Hippocampal formation (tissue), 2 donors: Measurements from ENCODE around the gene HSFY2.
"Not testable (repeated sequence)": the region's sequence is repeated elsewhere in the genome, so short reads cannot be mapped to it uniquely, and the experiment has no call there.

Experiments
- DNase-seq, 2 donors: peaks; one replicate each; lab custom pipeline; 2025; lab: John Stamatoyannopoulos, UW

HSFY2 gene

DNA sequence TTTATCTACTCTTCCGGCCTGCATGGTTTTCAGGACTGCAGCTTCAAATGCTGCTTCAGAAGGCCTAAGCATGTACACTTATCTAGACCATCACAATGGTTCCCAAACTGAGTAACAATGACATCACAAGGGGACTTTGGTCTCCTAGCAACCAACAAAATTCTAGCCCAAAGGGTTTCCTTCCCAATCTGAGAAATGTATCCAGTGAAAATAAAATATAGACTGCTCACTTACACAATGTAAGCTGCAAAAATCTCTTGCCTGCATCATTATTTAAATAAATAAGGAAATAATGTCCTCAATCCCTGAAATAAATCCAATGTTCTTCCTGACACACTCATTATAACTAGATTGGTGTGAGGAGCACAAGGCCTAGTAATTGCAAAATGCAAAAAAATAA, at the start of gene HSFY2:
Gene HSFY2 (minus strand): TSS at position 101 of the 400 bp plus-strand sequence. CDS start 117 bp downstream, outside the sequence.
- not testable (repeated sequence) for DNase-seq

DNA sequence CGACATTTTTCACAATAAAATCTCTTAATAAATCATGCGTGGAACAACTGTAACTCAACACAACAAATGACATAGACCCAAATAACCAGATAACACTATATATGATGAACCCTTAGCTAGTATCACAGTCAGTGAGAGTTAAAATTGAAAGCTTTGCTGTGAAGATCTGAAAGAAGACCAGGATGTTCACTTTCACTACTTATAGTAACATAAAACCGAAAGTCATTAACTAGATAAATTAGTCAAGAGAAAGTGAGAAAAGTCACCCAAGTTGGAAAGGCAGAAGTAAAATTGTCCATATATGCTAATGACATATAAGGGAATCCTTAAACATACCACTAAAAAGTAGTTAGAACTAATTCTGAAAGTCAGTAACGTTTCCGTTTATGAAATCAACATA, 42.2 kb upstream of the HSFY2 start:
- not testable (repeated sequence) for DNase-seq

DNA sequence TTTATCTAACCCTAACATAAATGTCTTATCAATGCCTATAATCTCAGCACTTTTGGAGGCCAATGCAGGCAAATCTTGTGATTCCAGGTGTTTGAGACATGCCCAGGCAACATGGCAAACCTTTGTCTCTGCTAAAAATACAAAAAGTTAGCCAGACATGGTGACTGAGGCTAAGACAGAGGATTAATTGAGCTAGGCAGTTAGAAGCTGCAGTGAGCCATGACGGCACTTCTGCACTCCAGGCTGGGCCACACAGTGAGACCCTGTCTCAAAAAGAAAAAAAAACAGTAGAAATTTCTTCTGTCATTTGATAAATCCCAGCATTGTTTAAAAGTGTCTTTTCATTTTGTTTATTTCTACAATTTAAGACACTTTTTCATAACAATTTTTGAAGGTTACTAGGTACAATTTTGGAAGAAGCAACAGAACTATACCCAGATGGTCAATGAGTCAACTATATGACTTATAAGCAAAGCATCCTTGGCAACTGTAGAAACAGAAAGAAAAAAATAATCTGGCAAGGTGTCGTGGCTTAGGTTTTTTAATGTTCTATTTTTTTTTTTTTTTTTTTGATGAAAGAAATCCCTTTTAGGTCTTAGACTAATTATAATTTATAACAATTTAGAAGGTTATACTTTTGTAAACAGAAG, 15.3 kb upstream of the HSFY2 start:
- DNase-seq: not testable (repeated sequence)

- DNase-seq: not testable (repeated sequence)
These were observed 19.5 kb downstream of the HSFY2 start for GRCh38 chrY:18754077-18754476.

GRCh38 chrY:18753133-18753815, 20.3 kb downstream of the HSFY2 start:
- not testable (repeated sequence) for DNase-seq

- DNase-seq: not testable (repeated sequence)
These were observed 49.8 kb downstream of the HSFY2 start for GRCh38 chrY:18723714-18724113.
